ENCODE results near the gene ZNF362.

ZNF362 gene

DNA sequence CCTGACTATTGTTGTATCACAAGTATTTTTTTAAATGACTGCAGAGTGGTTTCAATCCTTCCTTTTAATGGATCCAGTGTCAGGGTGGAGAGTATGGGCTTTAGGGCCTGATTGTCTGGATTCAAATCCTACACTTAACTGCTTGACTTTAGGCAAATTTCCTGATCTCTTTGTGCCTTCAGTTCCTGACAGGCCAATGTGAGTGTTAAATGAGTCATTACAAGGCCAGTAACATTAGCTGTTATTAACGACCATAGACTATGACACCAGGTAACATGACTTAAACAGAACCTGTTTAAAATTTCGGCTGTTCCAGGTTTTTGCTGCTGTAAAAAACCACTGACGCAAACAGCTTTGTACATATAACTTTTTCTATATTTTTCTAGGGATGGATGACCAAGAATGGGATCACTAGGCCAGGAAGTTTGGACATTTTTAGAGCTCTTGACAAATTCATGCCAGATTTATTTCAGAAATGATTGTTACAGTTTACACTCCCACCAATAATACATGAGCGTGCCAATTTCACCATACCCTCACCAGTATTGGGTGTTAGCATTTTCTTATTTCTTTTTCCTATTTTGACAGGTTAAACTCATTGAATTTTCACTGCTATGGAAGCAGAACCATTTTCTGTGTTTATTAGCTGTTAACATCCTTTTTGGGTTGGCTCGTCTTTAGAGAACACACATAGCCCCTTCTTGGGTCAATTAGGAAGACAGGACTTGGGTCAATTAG lies 11.3 kb downstream of the ZNF362 start:
- DNase-seq (ENCODE audit: insufficient read length, low spot score), result no peak
- FAIRE-seq, result no peak

- FAIRE-seq, result no peak
- no peak for DNase-seq (ENCODE audit: insufficient read length, low spot score)
Observed at GRCh38 chr1:33268457-33268856, 12.2 kb downstream of the ZNF362 start.

GRCh38 chr1:33268927-33269610 lies 12.8 kb downstream of the ZNF362 start:
- DNase-seq (ENCODE audit: insufficient read length, low spot score), result no peak
- FAIRE-seq, result no peak

DNA sequence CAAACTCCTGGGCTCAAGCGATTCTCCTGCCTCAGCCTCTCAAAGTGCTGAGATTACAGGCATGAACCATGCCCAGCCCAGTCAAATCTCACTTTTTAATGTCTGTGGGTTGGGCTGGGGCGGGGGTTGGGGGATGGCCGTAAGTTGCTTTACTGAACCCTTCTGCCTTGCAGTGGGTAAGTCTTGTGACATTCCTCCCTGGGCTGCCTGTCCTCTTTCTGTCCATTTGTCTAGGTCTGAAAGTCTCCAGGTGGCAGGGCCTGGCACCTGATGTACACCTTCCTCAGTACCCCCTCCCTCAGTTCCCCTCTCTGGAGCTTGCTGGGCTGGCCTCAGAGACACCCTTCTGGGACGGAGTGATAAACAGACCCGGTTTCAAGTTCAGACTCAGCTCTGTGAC lies 13.3 kb downstream of the ZNF362 start:
- FAIRE-seq (no peak), DNase-seq (ENCODE audit: insufficient read length, low spot score) (no peak)

GRCh38 chr1:33270379-33270778 lies 14.1 kb downstream of the ZNF362 start:
- FAIRE-seq (no peak), DNase-seq (ENCODE audit: insufficient read length, low spot score) (no peak)

GRCh38 chr1:33270808-33271465 lies 14.6 kb downstream of the ZNF362 start:
- DNase-seq (ENCODE audit: insufficient read length, low spot score) (no peak), FAIRE-seq (no peak)

DNA sequence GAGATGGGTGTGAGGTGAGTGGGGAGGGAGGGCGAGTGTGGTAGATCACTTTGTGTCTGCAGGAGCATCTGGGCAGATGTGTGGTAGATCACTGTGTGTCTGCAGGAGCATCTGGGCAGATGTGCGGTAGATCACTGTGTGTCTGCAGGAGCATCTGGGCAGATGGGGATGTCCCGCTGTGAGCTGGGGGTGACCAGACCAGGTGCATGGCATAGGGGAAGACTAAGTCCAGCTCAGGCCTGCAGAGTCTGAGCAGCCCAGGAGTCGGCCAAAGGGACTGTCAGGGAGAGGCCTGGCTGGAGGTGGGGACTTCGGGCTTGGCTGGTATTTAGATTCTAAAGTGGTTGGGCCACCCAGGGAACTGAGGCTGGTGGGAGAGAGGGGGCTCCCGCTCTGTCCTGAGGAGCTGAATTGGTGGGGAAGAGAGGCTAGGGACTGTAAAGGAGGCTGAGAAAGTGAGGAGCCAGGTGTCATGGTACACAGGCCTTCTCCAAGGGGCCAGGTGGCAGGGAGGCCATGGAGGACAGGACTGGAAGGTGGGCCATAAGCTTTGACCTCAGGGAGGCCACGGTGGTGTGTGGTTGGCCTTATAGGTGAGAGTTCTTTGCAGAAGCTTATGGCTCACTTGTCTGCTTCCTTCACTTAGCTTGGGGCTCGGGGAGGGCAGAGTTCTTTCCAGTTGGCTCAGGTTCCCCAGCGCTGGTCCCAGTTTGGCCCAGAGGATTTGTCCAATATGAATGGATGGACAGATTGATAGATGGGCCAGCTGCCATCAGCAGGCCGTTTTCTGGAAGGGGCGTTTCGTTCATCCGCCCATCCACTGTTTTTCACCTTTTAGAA lies 15.6 kb downstream of the ZNF362 start:
- FAIRE-seq (no peak), DNase-seq (ENCODE audit: insufficient read length, low spot score) (no peak)

DNA sequence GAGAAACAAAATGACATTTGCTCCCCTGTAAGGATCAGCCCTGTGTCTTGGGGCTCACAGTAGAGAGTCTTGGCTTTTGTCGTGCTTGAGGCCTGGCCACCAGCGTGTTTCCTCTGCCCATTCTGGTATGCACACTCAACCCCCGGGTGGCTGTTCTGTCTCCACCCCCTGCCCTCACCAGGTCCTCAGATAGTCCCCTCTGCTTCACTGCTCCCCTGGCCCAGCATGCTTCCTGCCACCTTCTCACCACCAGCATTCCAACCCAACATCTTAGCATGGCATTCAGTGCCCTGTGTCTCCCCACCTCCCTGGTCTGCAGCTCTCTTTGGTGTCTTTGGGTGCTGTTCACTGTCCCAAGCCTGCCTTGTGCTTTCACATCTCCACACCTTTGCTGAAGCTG lies 16.2 kb downstream of the ZNF362 start:
- no peak for DNase-seq (ENCODE audit: insufficient read length, low spot score)
- no peak for FAIRE-seq

DNA sequence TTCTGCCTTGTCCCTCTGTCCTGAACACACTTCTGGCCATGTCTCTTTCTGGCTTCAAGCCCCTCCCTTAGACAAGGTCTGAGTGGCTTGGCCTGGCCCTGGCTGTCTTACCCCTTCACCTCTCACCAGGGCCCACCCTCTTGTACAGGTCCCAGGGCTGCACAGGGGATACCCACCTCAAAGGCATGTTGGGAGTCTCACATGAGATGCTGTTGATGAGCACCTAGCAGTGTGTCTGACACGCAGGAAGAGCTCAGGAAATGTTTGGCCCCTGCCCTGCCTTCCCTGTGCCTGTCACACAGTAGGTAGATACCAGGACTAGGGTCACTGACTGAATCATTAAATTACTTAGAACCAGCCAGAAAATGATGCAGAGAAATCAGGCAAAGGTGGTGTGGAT lies 16.6 kb downstream of the ZNF362 start:
- no peak for DNase-seq (ENCODE audit: insufficient read length, low spot score)
- no peak for FAIRE-seq

DNA sequence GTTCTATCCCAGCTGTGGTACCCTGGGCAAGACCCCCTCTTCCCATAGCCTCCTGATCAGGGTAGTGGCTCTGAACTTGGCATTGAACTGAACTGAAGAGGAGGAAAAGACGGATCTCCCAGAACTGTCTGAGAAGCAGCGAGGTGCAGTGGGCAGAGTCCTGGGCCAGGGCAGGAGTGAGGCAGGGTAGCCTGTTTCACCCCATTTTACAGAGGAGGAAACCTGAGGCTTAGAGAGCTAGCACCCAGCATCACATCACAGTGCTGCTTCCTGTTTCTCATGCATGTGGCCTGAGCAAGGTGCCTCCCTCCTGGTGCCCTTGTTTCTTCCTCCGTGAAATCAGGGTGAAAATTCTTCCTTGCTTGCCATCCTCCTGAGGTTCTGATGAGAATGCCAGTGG lies 17.1 kb downstream of the ZNF362 start:
- DNase-seq (ENCODE audit: insufficient read length, low spot score) (no peak), FAIRE-seq (no peak)

- no peak for FAIRE-seq
Observed at GRCh38 chr1:33273961-33274371, 17.7 kb downstream of the ZNF362 start.

GRCh38 chr1:33274446-33274845 lies 18.2 kb downstream of the ZNF362 start:
- FAIRE-seq (no peak), DNase-seq (ENCODE audit: insufficient read length, low spot score) (no peak)

More at GRCh38 chr1:33273961-33274371, 17.7 kb downstream of the ZNF362 start:
- no peak for DNase-seq (ENCODE audit: insufficient read length, low spot score)

DNA sequence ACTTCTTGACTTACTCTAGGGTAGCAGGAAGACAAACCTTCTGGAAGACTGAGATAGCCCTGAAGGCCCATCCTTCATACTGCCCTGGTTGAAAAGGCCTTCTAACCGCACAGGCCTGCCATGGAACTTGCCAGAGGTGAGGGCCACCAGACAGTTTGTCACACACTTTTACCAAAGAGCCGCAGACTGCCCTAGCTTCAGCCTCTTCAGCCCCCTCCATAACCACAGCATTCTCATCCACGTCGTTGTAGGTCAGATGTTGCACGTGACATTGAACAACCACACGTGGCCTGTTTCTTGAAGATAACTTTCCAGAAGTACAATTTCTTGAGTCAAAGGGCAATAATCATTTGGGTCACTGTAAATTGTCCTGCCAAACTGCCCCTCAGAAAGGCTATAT lies 18.9 kb downstream of the ZNF362 start:
- DNase-seq (ENCODE audit: insufficient read length, low spot score) (no peak), FAIRE-seq (no peak)

DNA sequence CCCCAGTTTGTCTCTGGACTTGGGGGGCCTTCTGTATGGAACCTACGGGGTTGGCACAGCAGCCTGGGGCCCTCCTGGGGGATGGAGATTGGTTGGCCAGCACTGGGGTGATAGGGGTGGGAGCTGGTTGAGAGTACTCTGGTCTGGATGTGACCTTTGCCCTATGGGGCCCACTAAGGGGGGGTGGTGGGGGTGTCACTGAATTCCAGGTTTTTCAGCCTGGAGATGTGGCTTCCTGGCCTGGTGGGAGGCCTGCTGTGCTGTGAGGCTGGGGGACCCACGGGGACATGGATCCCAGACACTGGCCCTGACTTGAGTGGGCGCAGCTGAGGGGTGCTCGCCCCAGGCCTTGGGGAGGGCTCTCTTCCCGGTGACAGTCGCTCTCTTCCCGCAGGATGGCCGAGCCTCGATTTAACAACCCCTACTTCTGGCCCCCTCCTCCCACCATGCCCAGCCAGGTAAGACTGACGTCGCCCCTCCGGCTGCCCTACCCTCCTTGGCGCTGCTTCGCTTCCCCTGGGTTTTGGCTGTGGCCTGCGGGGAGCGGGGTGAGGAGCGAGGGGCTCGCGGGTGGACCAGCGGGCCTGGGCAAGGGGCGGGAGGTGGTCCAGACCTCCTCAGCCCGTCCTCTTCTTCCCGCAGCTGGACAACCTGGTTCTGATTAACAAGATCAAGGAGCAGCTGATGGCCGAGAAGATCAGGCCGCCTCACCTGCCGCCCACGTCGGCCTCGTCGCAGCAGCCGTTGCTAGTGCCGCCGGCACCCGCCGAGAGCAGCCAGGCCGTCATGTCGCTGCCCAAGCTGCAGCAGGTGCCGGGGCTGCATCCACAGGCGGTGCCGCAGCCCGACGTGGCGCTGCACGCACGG lies 19.6 kb downstream of the ZNF362 start:
- FAIRE-seq (no peak), DNase-seq (ENCODE audit: insufficient read length, low spot score) (no peak)

GRCh38 chr1:33276573-33277298 lies 20.4 kb downstream of the ZNF362 start:
- no peak for FAIRE-seq
- DNase-seq (ENCODE audit: insufficient read length, low spot score), result no peak

GRCh38 chr1:33277488-33278084 lies 21.3 kb downstream of the ZNF362 start:
- no peak for FAIRE-seq
- no peak for DNase-seq (ENCODE audit: insufficient read length, low spot score)

DNA sequence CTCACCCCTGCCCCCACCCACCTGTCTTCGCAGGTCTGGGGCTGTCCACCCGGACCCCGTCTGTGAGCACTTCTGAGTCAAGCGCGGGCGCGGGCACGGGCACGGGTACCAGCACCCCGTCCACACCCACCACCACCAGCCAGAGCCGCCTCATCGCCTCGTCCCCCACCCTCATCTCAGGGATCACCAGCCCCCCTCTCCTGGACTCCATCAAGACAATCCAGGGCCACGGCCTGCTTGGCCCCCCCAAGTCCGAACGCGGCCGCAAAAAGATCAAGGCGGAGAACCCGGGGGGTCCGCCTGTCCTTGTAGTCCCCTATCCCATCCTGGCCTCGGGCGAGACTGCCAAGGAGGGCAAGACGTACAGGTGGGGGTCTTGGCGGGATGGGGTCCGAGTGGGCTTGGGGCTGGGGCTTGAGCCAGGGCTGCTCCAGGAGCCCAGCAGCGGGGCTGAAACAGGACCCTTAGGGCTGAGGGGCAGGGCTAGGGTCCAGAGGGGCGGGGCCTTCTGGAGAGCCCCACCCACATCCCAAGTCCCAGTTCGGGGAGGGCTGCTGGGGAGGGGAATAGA lies 23.9 kb downstream of the ZNF362 start:
- DNase-seq (ENCODE audit: insufficient read length, low spot score) (no peak), FAIRE-seq (no peak)

DNA sequence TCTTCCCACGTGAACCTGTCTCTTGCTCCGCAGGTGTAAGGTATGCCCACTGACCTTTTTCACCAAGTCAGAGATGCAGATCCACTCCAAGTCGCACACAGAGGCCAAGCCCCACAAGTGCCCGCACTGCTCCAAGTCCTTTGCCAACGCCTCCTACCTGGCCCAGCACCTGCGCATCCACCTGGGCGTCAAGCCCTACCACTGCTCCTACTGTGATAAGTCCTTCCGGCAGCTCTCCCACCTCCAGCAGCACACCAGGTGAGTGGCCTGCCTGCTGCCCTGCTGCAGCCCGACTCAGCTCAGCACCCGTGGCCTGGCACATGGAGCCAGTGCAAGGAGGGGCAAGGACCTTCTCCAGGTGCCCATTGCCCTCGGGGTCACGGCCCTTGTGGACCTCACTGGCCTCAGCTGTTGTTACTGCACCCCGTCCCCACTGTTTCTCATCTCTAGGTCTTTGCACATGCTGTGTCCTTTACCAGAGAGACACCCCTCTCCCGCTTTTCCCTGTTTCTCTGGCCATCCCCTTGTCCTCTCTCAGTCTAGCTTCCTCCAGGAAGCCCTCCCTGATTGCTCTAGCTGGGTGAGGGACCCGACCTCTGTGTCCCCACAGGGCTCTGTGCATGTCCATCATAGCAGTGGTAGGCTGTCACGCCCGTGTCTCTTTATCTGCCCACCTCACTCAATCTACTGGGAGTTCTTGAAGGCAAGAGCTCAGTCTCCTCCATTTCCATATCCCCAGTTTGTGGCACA lies 25.4 kb downstream of the ZNF362 start:
- DNase-seq (ENCODE audit: insufficient read length, low spot score) (no peak), FAIRE-seq (no peak)
